OCI-LY7 (cell line): Measurements from ENCODE around the gene CLCN4. TPM values are rescaled to one million over a fixed set of nuclear protein-coding genes. Genes with fewer than 3 reads are reported as not detected.

ENCODE experiments used
- BruUV-seq: library from RNA; stranded (reverse); fragments of 400-500 nt; replicated peaks from 2 replicates; lab custom pipeline; 2021; lab: Mats Ljungman, UMichigan
- CTCF ChIA-PET: fragments of 300-600 bp; sonication (Branson Sonifier 250); formaldehyde crosslinking; loops from one replicate; lab custom pipeline; 2022; ENCODE audit warnings: antibody characterized with exemption; ENCODE audit not compliant: unreplicated experiment; lab: Charles Lee
- POLR2A ChIA-PET: fragments of 300-600 bp; sonication (Branson Sonifier 250); formaldehyde crosslinking; loops from one replicate; lab custom pipeline; 2022; ENCODE audit warnings: antibody characterized with exemption; lab: Charles Lee
- DNase-seq: peaks from one replicate; pipeline ENCODE4 v3.0.0-alpha.2; 2015; ENCODE audit warnings: low spot score
- H2AFZ ChIP-seq: fragments of 200-600 bp; sonication (generic), shearing (Covaris generic); 2 replicates; pipeline ENCODE4 v1.6.1; 2014; ENCODE audit warnings: mild to moderate bottlenecking, antibody characterized with exemption, low read length, moderate library complexity
- H3K27ac ChIP-seq: fragments of 200-600 bp; sonication (generic); 2 replicates; pipeline ENCODE4 v1.5.1; 2014; ENCODE audit warnings: mixed run types, low read depth, mild to moderate bottlenecking, moderate library complexity, low read length, inconsistent platforms; ENCODE audit not compliant: poor library complexity, severe bottlenecking
- H3K36me3 ChIP-seq: fragments of 200-600 bp; sonication (generic); 2 replicates; pipeline ENCODE4 v1.6.1; 2014; ENCODE audit warnings: mild to moderate bottlenecking, antibody characterized with exemption, low read length, moderate library complexity, mixed read lengths; ENCODE audit not compliant: insufficient read depth
- H3K4me1 ChIP-seq: fragments of 200-600 bp; sonication (generic); 2 replicates; pipeline ENCODE4 v1.5.1; 2014; ENCODE audit warnings: mild to moderate bottlenecking, low read length; ENCODE audit not compliant: insufficient read depth, poor library complexity, severe bottlenecking
- H3K4me2 ChIP-seq: fragments of 200-600 bp; sonication (generic); 2 replicates; pipeline ENCODE4 v1.6.1; 2014; ENCODE audit warnings: mild to moderate bottlenecking, low read length
- H3K4me3 ChIP-seq: fragments of 200-600 bp; sonication (generic); 2 replicates; pipeline ENCODE4 v1.5.1; 2014; ENCODE audit warnings: mild to moderate bottlenecking, low read depth, low read length; ENCODE audit not compliant: poor library complexity, severe bottlenecking
- H3K79me2 ChIP-seq: fragments of 200-600 bp; sonication (generic); 2 replicates; pipeline ENCODE4 v1.6.1; 2016; ENCODE audit warnings: low read depth, mild to moderate bottlenecking, low read length, moderate library complexity, mixed read lengths; ENCODE audit not compliant: insufficient read depth
- H3K9me2 ChIP-seq: fragments of 200-600 bp; sonication (generic); 2 replicates; pipeline ENCODE4 v1.6.1; 2016; ENCODE audit warnings: mild to moderate bottlenecking, low read length, mixed read lengths; ENCODE audit not compliant: insufficient read depth
- H3K9me3 ChIP-seq: fragments of 200-600 bp; sonication (generic); 2 replicates; pipeline ENCODE4 v1.6.1; 2014; ENCODE audit warnings: mild to moderate bottlenecking, mixed run types, low read length, mixed read lengths
- H4K20me1 ChIP-seq: fragments of 200-600 bp; sonication (generic); 2 replicates; pipeline ENCODE4 v1.6.1; 2014; ENCODE audit warnings: mild to moderate bottlenecking, antibody characterized with exemption, low read length, moderate library complexity, mixed read lengths; ENCODE audit not compliant: insufficient read depth
- CTCF ChIP-seq: fragments of 200-600 bp; sonication (generic); conservative IDR thresholded peaks from 2 replicates; pipeline ENCODE4 v1.5.1; 2014; ENCODE audit warnings: mild to moderate bottlenecking, antibody characterized with exemption, low read length, moderate library complexity, mixed read lengths
- EZH2phosphoT487 ChIP-seq: fragments of 200-600 bp; sonication (generic); IDR thresholded peaks from 2 replicates; pipeline ENCODE4 v1.6.1; 2018; ENCODE audit warnings: low read depth, borderline replicate concordance, mild to moderate bottlenecking, mixed run types, antibody characterized with exemption, low read length, moderate library complexity, mixed read lengths
- intact Hi-C: fragments of 100-400 bp; cut with micrococcal nuclease; formaldehyde crosslinking; loops from one replicate; pipeline ENCODE4 v1.10.0; 2022; ENCODE audit not compliant: unreplicated experiment
- total RNA-seq, 2 experiments: library from RNA; depleted of rRNA in 1 of 2; stranded (reverse); fragments of >200 nt in 1 of 2; shearing (Covaris generic) in 1 of 2; gene quantifications; 2 replicates each; pipeline ENCODE4 v1.2.3, GENCODE V29; 2014 to 2022

CLCN4 gene
- total RNA-seq, 2 experiments from 2014 or later = 7.8 to 9.7 TPM

GRCh38 chrX:10126834-10127233 lies 29.9 kb upstream of the CLCN4 start:
- Histone ChIP-seq H3K9me3 (no peaks in the 10 kb centered on the region), H3K4me1 (peaks cover 10% of the 10 kb centered on the region), H3K27ac (no peak overlapping the region), H3K36me3 (peaks cover 42% of the 10 kb centered on the region), H4K20me1 (no peaks in the 10 kb centered on the region), H3K79me2 (no peaks in the 10 kb centered on the region), H3K4me3 (no peak overlapping the region), H2AFZ (no peak overlapping the region), H3K4me2 (no peak overlapping the region), H3K9me2 (no peaks in the 10 kb centered on the region)
- no TSS peak for BruUV-seq
- intact Hi-C loops = no loop called here
- CTCF ChIA-PET = no interaction called here
- DNase-seq = no peak
- TF ChIP-seq EZH2phosphoT487 (no peak), CTCF (no peak)
- POLR2A ChIA-PET = no interaction called here

DNA sequence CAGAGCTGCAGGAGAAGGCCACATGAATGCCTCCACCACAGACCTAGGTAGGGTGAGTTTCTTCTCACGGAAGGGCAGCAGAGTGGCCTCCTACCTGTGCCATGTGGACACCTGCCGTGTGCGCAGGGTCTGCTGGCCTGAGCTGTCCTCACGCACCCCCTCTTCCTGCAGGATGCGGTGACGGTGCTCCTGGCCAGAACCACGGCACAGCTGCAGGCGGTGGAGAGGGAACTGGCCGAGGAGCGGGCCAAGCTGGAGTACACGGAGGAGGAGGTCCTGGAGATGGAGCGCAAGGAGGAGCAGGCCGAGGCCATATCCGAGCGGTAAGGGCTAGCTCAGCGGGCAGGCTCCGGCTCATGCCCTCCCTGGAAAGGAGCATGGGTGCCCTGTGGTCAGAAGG lies 28.4 kb upstream of the CLCN4 start:
- no TSS peak for BruUV-seq
- Histone ChIP-seq H2AFZ (no peak overlapping the region), H3K79me2 (no peaks in the 10 kb centered on the region), H3K4me3 (no peak overlapping the region), H4K20me1 (no peaks in the 10 kb centered on the region), H3K4me2 (no peak overlapping the region), H3K27ac (no peak overlapping the region), H3K9me2 (no peaks in the 10 kb centered on the region), H3K9me3 (no peaks in the 10 kb centered on the region), H3K4me1 (no peaks in the 10 kb centered on the region), H3K36me3 (peaks cover 35% of the 10 kb centered on the region)
- no peak for DNase-seq
- TF ChIP-seq EZH2phosphoT487 (no peak), CTCF (no peak)
- intact Hi-C loops = no loop called here
- ChIA-PET POLR2A (no interaction called here), CTCF (no interaction called here)

DNA sequence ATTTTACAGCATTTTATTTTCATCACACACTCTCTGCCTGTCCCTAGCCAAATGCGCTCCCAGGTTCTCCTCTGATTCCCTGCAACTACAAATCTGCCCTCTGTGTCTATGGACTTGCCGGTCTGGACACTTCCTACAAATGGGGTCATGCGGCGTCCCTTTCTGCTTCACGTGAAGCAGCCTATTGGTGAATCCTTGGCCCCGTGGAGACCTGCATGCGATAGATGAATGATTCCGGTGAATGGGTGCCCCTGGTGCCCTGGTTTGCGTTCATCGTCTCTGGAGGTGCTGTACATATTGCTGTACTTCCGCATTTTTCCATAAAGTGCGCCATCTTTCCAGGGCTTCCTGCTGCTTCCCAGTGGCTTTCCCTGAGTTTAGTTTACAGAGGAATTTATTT lies 27.5 kb upstream of the CLCN4 start:
- peaks cover 39% of the 10 kb centered on the region for H3K36me3 ChIP-seq
- H3K4me3 ChIP-seq = no peak overlapping the region
- no peaks in the 10 kb centered on the region for H3K4me1 ChIP-seq
- no peak overlapping the region for H3K4me2 ChIP-seq
- TF ChIP-seq CTCF = no peak
- no peak for TF ChIP-seq EZH2phosphoT487
- no peaks in the 10 kb centered on the region for H4K20me1 ChIP-seq
- CTCF ChIA-PET = no interaction called here
- H3K9me3 ChIP-seq = no peaks in the 10 kb centered on the region
- H3K27ac ChIP-seq = no peak overlapping the region
- intact Hi-C loops = no loop called here
- no peaks in the 10 kb centered on the region for H3K79me2 ChIP-seq
- H3K9me2 ChIP-seq = no peaks in the 10 kb centered on the region
- POLR2A ChIA-PET = no interaction called here
- DNase-seq = no peak
- no TSS peak for BruUV-seq
- H2AFZ ChIP-seq = no peak overlapping the region
